Measurements from ENCODE around the gene AHRR.

- TF ChIP-seq POLR2AphosphoS5 (IDR thresholded peaks at IDR 0.05; ENCODE audit: insufficient read depth in 1 of 2, low read depth in 1 of 2): no peak
- no peak for TF ChIP-seq CTCF (IDR thresholded peaks at IDR 0.05)
Measured at GRCh38 chr5:372996-373709, 51.6 kb downstream of the AHRR start.
